Stimulated activated CD4-positive, alpha-beta T cell treated with anti-CD3 and anti-CD28 coated beads, TNF-alpha, amount 100 ng/mL, for 1 hour (primary cell): ENCODE data around the gene ADIPOQ.
"Not testable (repeated sequence)": the region's sequence is repeated elsewhere in the genome, so short reads cannot be mapped to it uniquely, and the experiment has no call there.

Source experiments
- DNase-seq, 3 donors: peaks; one replicate each; pipeline ENCODE4 v3.0.0-alpha.2; 2020; ENCODE audit warnings: low read depth in 3 of 3, low spot score in 1 of 3

Gene ADIPOQ

DNA sequence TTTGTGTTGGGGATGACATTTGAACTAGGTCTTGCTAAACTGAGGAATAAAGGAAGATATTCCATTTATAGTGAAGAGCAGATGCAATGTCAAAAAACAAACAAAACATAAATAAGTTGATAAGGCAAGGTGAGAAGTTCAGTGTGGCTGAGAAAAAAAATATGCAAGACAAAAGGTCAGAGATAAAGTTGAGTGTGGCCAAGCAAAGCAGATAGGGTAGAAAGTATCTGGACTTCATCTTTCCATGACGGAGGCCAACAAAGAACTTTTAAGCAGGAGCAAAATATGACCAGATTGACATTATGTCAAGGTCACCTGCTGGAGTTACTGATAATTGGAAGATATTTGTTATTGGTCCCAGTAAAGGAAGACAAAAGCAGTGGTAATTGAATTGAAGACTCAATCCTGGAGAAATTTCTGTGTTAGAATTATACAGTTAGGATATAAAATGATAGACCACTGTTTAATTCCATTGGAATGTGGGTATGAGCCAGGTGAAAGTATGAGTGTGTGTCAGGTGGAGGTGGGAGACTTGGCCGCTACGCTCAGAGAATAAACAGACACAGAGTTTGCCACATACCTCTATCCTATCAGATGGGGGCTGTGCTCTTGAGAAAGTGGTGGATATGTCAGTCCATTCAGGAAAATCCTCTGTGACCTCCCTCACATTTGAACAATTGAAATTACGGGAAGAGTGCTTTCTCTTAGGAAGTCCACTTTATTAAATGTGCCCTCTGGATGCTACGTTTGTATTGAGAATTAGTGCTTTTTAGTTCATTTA, 28.1 kb downstream of the ADIPOQ start:
- no peak for DNase-seq

- no peak for DNase-seq
Measured at GRCh38 chr3:186871403-186871924, 29.0 kb downstream of the ADIPOQ start.

GRCh38 chr3:186873796-186874195, 31.3 kb downstream of the ADIPOQ start:
- not testable (repeated sequence) for DNase-seq

- not testable (repeated sequence) for DNase-seq
Measured at GRCh38 chr3:186874216-186874615, 31.7 kb downstream of the ADIPOQ start.

DNA sequence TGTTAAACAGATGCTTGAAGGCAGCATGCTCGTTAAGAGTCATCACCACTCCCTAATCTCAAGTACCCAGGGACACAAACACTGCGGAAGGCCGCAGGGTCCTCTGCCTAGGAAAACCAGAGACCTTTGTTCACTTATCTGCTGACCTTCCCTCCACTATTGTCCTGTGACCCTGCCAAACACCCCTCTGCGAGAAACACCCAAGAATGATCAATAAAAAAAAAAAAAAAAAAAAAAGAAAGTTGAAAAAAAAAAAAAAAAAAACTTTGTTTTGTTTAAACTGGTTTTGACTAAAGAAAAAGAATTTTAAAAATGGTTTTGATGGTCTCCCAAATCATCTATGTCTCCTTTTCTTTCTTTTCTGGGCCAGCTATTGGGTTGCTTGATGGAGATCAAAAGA, 32.3 kb downstream of the ADIPOQ start:
- DNase-seq, result not testable (repeated sequence)

DNA sequence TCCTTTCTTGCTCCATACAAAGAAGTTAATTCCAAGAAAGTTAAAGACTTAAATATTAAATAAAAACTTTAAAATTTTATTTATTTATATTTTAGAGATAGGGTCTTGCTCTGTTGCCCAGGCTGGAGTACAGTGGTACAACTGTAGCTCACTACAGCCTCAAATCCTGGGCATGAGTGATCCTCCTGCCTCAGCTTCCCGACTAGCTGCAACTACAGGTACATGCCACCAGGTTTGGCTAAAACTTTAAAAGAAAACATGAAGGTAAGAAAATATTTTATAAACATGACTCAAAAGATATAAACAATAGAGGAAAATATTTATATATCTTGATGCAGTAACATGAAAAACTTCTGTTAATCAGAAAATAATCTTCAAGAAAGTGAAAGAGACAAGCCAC, 33.2 kb downstream of the ADIPOQ start:
- no peak for DNase-seq

DNA sequence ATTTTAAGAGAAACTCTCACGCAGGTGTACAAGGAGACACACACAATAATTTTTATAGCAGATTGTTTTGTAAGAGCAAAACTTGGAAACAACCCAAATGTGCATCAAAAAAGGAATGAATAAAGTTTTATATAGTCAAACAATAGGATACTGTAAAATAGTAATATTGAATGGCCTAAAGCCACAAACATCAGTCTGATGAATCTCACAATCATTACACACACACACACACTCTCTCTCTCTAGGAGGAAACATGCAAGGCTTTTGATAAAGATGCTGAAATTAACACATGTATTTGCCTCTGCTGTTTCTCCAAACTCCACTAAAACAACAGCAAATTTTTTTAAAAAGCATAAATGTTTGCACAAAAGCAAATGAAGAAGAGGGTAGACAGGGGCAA, 37.3 kb downstream of the ADIPOQ start:
- DNase-seq, result no peak

DNA sequence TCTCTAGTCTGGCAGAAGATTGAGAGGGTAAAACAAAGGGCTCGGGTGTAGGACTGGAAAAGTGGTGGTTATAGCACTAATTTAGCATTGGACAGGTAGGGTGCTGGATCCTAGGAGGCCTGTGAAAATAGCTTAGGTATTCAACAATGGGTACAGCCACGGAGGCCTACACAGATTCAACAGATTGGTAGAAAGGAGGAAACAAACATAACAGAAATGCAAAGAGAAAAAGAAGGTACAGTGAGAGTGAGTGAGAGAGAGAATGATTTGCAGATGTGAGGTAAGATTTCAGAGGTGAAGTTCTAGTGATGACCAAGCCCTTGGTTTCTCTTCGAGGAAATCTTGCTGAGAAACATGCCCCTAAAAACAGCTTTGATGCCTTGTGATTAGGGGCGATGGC, 37.9 kb downstream of the ADIPOQ start:
- no peak for DNase-seq

DNA sequence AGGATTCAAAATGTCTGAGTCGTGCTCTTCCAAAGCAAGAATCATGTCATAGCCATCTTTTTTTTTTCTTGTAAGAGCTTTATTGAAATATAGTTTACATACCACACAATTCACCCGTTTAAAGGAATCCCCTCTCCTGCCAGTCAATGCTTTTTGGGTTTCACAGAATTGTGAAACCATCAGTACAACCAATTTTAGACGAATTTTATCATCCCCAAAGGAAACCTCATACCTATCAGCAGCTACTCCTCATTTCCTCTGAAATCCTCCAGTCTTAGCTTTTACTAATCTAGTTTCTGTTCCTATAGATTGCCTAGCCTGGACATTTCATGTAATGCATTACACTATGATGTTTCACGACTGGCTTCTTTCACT, 39.6 kb downstream of the ADIPOQ start:
- no peak for DNase-seq

GRCh38 chr3:186882881-186883685, 40.6 kb downstream of the ADIPOQ start:
- DNase-seq, result peak in 1 of 3 donors; percentile 21

DNA sequence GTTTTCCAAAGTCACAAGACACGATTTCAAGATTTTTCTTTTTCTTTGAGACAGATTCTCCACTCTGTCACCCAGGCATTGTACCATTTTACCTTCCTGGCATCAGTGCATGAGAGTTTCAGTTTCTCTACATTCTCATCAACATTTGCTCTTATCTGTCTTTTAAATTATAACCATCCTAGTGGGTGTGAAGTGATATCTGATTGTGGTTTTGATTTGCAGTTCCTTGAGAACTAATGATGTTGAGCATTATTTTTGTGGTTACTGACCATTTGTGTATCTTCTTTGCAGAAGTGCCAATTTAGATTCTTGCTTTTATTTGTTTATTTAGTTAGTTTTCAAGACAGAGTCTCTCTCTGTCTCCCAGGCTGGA, 41.2 kb downstream of the ADIPOQ start:
- no peak for DNase-seq

DNA sequence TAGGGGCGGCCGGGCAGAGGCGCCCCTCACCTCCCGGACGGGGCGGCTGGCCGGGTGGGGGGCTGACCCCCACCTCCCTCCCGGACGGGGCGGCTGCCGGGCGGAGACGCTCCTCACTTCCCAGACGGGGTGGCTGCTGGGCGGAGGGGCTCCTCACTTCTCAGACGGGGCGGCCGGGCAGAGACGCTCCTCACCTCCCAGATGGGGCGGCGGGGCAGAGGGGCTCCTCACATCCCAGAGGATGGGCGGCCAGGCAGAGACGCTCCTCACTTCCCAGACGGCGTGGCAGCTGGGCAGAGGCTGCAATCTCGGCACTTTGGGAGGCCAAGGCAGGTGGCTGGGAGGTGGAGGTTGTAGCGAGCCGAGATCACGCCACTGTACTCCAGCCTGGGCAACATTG, 42.4 kb downstream of the ADIPOQ start:
- DNase-seq, result not testable (repeated sequence)

DNA sequence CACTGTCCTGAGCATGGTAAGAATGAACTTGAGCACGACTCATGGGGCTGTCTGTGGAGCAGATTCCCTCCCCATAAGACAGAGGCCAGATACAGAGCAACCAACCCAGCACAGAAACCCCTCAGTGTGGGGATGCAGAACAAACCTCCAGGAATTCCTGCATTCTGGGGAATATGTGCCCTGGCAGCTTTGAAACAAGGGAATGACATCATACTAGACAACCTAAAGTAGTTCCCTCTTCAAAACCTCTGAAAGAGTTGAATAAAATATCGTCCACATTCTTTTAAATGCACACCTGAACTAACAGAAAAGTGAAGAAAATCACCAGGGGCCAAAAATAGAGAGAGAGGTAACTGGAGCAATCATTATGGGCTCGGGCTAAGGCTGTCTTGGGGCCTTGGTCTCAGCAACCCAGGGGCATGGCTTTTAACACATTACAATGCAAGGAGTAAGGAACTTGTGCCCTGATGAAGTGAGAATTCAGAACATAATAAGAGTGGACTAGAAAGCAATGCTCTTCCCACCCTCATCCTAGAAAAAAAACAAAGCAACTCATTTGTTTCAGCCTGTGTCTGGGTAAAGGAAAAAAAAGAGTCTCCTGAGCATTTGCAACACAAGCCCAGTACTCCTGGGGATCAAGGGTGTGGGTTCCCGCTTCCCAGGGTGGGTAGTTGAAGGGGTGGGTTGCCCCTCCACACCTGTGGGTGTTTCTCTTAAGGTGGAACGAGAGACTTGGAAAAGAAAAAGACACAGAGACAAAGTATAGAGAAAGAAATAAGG, 43.9 kb downstream of the ADIPOQ start:
- no peak for DNase-seq

DNA sequence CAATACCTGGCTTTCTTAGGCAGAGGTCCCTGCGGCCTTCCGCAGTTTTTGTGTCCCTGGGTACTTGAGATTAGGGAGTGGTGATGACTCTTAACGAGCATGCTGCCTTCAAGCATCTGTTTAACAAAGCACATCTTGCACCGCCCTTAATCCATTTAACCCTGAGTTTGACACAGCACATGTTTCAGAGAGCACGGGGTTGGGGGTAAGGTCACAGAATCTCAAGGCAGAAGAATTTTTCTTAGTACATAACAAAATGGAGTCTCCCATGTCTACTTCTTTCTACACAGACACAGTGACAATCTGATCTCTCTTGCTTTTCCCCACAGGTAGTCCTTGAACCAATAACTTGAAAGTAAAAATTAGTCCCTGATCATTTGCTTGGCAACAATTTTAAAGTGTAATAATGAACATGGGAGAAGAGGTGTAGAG, 45.0 kb downstream of the ADIPOQ start:
- DNase-seq, result not testable (repeated sequence)

DNA sequence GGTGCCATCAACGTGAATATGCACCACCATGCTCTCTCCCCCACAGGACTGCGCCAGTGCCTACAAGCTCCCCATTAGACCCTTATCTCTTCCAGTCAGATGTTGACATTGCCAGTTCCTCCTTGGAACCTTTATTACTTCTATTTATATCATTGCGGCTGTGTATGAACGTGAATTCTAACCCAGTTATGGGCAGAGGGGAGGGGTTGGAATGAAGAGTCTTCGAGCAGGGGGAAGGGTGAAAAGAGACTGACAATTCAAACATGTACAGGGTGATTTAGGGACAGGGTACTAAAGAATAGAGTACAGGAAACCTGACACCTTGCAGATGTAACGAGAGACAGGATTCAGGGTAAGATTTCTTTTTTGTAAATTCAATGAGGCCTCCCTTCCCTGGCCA, 46.1 kb downstream of the ADIPOQ start:
- DNase-seq, result no peak

GRCh38 chr3:186889698-186890097, 47.2 kb downstream of the ADIPOQ start:
- DNase-seq, result not testable (repeated sequence)

- no peak for DNase-seq
Measured at GRCh38 chr3:186890911-186891310, 48.4 kb downstream of the ADIPOQ start.

DNA sequence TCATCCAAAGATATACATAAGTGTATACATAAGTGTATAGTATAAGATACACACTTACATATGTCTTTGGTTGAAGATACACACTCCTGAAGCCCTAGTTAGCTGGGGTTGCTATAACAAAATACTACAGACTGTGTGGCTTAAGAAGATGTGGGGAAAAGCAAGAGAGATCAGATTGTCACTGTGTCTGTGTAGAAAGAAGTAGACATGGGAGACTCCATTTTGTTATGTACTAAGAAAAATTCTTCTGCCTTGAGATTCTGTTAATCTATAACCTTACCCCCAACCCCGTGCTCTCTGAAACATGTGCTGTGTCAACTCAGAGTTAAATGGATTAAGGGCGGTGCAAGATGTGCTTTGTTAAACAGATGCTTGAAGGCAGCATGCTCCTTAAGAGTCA, 50.6 kb downstream of the ADIPOQ start:
- not testable (repeated sequence) for DNase-seq

DNA sequence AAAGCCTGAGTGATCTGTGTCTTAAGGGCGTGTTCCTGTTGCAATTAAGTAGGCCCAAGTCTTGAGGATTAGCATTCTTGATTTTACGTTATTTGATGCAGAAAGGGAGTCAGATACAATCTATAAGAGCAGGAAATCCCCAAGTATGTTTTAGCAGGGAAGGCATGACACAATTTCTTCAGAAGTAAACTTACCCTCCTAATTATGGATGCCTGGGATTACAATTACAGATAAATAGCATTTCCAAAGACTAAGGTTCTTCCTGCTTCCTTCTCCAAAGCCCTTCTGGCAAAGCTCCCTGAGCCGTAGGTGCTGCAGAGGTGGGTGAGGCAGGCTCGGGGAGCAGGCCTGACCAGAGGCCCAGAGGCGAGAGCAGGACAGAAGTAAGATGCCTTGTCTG, 52.9 kb downstream of the ADIPOQ start:
- DNase-seq, result no peak

DNA sequence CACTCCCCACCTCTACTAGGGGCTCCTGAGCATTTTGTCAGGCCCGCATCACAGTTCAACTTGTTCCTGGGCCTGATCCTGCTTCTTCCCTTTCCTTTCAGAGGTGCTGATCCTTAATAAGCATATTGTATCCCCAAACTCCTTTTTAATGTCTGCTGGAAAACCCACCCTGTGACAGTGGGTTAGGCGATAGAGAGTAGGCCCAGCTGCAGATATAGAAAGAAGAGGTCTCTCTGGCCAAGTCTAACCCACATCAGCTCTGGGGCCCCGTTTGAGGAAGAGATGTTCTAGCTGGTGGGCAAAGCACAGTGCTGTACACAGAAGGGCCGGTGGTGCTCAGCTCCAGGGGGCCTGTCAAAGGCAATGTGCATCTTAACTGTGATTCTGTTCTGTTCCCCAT, 53.5 kb downstream of the ADIPOQ start:
- no peak for DNase-seq

GRCh38 chr3:186896875-186897274, 54.4 kb downstream of the ADIPOQ start:
- no peak for DNase-seq
